Measurements from ENCODE around the gene USH1C. TPM values are rescaled to one million over a fixed set of nuclear protein-coding genes. Genes with fewer than 3 reads are reported as not detected.

Gene USH1C
- total RNA-seq, 2 donors from 2014 or later: not detected

DNA sequence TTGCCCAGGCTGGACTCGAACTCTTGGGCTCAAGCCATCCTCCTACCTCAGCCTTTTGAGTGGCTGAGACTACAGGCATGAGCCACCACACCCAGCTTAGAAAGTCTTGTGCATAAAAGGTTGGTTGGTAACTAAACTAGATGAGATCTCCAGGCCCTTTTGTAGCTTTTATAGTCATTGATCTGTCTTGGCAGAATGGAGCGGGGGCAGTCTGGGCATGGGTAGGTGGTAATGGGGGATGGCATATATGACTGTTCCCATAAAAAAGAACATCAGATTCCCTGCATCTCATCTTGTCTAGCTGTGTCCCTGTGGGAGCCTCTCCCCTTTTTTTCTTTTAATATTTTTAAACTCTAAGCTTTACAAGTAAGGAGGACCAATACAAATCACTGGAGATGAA is 97.7 kb downstream of the USH1C start:
- DNase-seq (no peak), ATAC-seq (no peak)
- no peak overlapping the region for H3K27ac Mint-ChIP-seq
- no peak overlapping the region for H3K4me3 Mint-ChIP-seq
- no peaks in the 10 kb centered on the region for H3K9me3 ChIP-seq (ENCODE audit: control insufficient read depth, low read length, poor library complexity, severe bottlenecking)
- no peaks in the 10 kb centered on the region for H3K36me3 Mint-ChIP-seq (ENCODE audit: low read depth)
- peaks cover 22% of the 10 kb centered on the region for H3K27me3 Mint-ChIP-seq
- no peaks in the 10 kb centered on the region for H3K4me1 Mint-ChIP-seq

DNA sequence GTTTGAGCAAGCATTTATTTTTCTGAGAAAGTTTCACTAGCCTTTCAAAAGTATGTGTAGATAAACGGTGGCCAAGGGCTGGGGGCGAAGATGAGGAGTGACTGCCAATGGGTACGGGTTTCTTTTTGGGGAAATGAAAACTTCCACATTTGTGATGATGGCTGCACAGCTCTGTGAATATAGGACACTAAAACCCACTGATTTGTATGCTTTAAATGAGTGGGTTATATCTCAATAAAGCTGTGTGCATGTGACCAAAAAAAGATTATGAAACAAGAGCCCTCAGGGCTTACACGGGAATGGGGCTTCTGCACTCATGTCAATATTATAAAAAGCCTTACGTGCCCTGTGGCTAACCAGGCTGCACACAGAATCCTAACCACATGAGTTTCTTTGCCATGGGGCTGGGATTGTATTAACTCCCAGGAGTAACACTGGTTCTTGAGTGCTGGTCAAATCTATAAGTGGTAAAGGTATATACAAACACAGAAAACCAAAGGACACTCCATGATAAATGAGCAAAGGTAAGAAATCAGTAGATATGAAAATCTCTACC is 98.9 kb downstream of the USH1C start:
- Mint-ChIP-seq H3K4me1 (peaks cover 2% of the 10 kb centered on the region), H3K27me3 (peaks cover 22% of the 10 kb centered on the region), H3K4me3 (no peak overlapping the region), H3K27ac (no peak overlapping the region), H3K36me3 (ENCODE audit: low read depth) (no peaks in the 10 kb centered on the region)
- ATAC-seq: no peak
- no peaks in the 10 kb centered on the region for H3K9me3 ChIP-seq (ENCODE audit: control insufficient read depth, low read length, poor library complexity, severe bottlenecking)
- no peak for DNase-seq

DNA sequence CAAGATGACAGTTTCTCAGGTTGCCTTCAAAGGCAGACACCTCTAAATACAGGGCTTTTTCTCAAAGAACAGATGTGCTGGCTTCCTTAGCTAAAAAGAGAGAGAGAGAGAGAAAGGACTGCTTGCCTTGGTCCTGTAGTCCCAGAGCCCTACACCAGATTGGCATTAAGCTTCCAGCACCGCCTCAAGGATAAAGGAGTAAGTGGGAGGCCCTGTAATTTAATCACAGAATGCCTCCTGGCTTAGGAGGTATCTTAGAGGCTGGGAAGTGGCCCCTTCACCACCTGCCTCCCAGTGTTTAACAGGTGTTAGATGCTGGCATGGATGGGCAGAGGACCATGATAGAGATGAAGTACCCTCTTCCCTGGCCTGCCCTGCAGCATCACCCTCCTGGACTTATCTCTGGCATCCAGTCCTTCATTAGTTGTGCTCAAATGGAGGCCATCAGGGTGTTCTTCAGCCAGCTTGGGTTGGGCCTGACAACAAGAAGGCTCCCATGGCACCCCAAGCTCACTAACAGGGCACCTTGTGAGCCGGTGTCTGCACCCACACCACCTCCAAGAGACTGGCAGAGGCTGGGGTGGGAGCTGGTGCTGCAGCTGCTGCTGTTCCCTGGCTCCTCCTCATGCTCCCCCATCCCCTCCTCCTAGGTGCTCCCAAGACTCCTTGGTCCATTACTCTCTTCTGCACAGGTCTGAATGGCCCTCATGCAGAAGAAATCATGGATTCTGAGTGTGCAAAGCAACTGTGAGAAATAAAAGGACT is 100.1 kb downstream of the USH1C start:
- H3K9me3 ChIP-seq (ENCODE audit: control insufficient read depth, low read length, poor library complexity, severe bottlenecking): no peaks in the 10 kb centered on the region
- Mint-ChIP-seq H3K4me3 (no peak overlapping the region), H3K4me1 (peaks cover 8% of the 10 kb centered on the region), H3K27ac (no peak overlapping the region), H3K36me3 (ENCODE audit: low read depth) (no peaks in the 10 kb centered on the region), H3K27me3 (peaks cover 34% of the 10 kb centered on the region)
- no peak for DNase-seq
- ATAC-seq: no peak

Other genes starting within 250 kb of the USH1C start
- gene NCR3LG1, start 192.6 kb downstream of the USH1C start, total RNA-seq: 1 to 10 TPM; 3.1 to 4.1 TPM
- gene KCNJ11, start 155.8 kb downstream of the USH1C start, total RNA-seq: under 1 TPM; 0.26 to 0.70 TPM
- not detected for gene ABCC8, start 67.6 kb downstream of the USH1C start, total RNA-seq
- gene OTOG, start 2.8 kb upstream of the USH1C start, total RNA-seq: not detected
- not detected for gene MYOD1, start 175.2 kb upstream of the USH1C start, total RNA-seq
- not detected for gene KCNC1, start 190.4 kb upstream of the USH1C start, total RNA-seq

Measured in T-helper 17 cell (primary cell).